Measurements from ENCODE around the gene IFT81. TPM values are rescaled to one million over a fixed set of nuclear protein-coding genes. Genes with fewer than 3 reads are reported as not detected.

Gene IFT81
- total RNA-seq, 5 donors from 2014 or later (not counting 1 experiment from before 2014, with no cell fraction given) = 0.73 to 2.3 (median 1.5) TPM

DNA sequence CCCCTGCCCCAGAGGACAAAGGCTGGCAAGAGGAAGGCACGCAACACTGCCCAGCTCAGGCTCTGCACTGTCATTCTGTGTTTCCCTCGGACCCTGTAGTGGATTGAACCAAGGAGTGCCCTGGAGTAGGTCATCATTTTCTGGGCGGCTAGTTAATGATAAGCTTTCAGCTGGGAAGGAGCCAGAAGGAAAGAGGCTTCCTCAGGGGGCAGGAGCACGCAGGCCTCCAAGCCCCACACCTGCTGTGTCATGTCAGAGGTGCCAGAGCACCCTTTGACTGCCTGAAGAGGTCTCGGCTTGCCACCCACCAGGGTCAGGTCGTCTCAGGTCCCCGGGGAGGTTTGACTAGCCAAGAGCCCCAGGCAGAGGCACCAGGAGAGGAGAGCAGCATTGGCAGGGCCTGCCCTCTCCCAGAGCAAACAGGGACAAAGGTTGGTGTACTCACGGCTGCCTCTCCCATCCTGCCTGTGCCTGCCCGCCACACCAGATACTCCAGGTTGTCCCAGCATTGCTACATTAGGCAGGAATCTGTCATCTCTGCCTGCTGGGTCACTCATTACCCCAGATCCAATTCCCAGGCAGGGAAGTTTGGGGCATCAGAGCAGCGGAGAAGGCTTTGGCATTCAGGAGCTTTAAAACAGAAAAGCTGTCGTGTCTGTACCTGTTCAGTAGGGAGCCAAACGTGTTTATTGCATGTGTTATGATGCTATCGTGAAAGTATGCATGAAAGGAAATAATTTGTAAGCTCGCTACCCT lies 123.4 kb downstream of the IFT81 start:
- Mint-ChIP-seq H3K27ac (no peak overlapping the region), H3K9me3 (no peaks in the 10 kb centered on the region), H3K27me3 (no peaks in the 10 kb centered on the region), H3K4me3 (no peak overlapping the region), H3K36me3 (no peaks in the 10 kb centered on the region), H3K4me1 (no peaks in the 10 kb centered on the region)
- Histone ChIP-seq H3K27ac (ENCODE audit: low read length) (no peak overlapping the region), H3K4me3 (ENCODE audit: control insufficient read depth in 1 of 2, extremely low read depth in 1 of 2, low read length in 1 of 2) (no peak overlapping the region), H3K27me3 (replicated peaks in 1 of 2; ENCODE audit: control insufficient read depth in 2 of 2, extremely low read depth in 1 of 2, insufficient read depth in 2 of 2, low read length in 1 of 2) (peaks cover 0 to 3% of the 10 kb centered on the region in 2 experiments), H3K9me3 (no peaks in the 10 kb centered on the region), H3K36me3 (ENCODE audit: control insufficient read depth in 2 of 2, extremely low read depth in 1 of 2, insufficient read depth in 1 of 2, low read length in 1 of 2) (no peaks in the 10 kb centered on the region), H3K4me1 (ENCODE audit: control insufficient read depth in 1 of 2, extremely low read depth in 1 of 2, insufficient read depth in 2 of 2, low read length in 2 of 2) (no peaks in the 10 kb centered on the region)
- 82% methylated on average over 13 of the region's 14 CpGs for WGBS (ENCODE audit: insufficient coverage)
- ChIA-PET CTCF (interaction anchor here (0.6 kb wide), 2 partner anchors 254 to 1506 kb away, joined by 4 read pairs; no protein-coding TSS in a partner anchor), POLR2A (no interaction called here)
- DNase-seq (no peak), ATAC-seq (replicated peaks in 1 of 4) (no peak)

DNA sequence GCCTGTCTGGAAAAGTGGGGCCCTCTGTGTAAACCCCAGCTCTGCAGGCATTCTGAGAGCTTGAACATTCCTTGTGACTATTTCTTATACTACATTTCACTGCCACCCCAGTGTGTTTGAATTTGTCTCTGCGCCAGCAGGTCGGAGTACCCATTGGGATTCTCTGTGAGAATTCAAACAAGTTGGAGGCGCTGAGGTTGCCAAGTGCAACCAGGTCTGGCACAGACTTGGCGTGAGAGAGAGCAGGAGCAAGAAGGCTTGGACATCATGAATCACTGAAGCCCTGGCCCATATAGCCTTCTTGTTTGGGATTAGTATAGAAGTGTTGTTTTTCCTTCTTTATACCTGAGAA lies 123.9 kb downstream of the IFT81 start:
- no peaks in the 10 kb centered on the region for H3K36me3 Mint-ChIP-seq
- no peaks in the 10 kb centered on the region for H3K4me1 Mint-ChIP-seq
- ChIA-PET CTCF (interaction anchor here in 1 of 2 donors (0.6 kb wide), 1 partner anchor 1507 kb away, joined by 4 read pairs; no protein-coding TSS in a partner anchor), POLR2A (no interaction called here)
- no peak overlapping the region for H3K4me3 ChIP-seq (ENCODE audit: control insufficient read depth in 1 of 2, extremely low read depth in 1 of 2, low read length in 1 of 2)
- no peaks in the 10 kb centered on the region for H3K4me1 ChIP-seq (ENCODE audit: control insufficient read depth in 1 of 2, extremely low read depth in 1 of 2, insufficient read depth in 2 of 2, low read length in 2 of 2)
- ATAC-seq (replicated peaks in 1 of 4) = no peak
- H3K36me3 ChIP-seq (ENCODE audit: control insufficient read depth in 2 of 2, extremely low read depth in 1 of 2, insufficient read depth in 1 of 2, low read length in 1 of 2) = no peaks in the 10 kb centered on the region
- WGBS (ENCODE audit: insufficient coverage) = 80% methylated on average over 3 of the region's 4 CpGs
- H3K27me3 ChIP-seq (replicated peaks in 1 of 2; ENCODE audit: control insufficient read depth in 2 of 2, extremely low read depth in 1 of 2, insufficient read depth in 2 of 2, low read length in 1 of 2) = peaks cover 0 to 6% of the 10 kb centered on the region in 2 experiments
- DNase-seq = no peak
- H3K27ac Mint-ChIP-seq = no peak overlapping the region
- no peaks in the 10 kb centered on the region for H3K9me3 Mint-ChIP-seq
- no peak overlapping the region for H3K27ac ChIP-seq (ENCODE audit: low read length)
- no peak overlapping the region for H3K4me3 Mint-ChIP-seq
- H3K27me3 Mint-ChIP-seq = no peaks in the 10 kb centered on the region
- H3K9me3 ChIP-seq = no peaks in the 10 kb centered on the region

DNA sequence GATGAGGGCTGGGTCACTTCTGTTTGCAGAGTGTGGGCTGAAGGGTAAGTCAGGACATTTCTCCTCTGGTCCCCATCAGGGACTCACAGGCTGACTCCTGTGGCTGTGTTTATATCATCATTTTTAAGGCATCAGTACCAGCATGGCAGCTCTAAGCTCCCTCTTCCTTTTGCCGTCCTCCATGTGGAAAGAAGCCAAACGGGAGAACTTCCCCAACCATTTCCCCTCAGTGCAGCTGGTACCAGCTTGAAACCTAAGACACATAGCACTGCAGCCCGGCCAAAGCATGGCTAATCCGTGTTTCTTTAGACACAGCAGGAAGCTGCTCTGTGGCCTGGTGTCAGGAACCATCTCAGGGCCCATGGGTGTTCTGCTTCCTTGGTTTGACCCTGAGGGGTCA lies 124.9 kb downstream of the IFT81 start:
- no peak overlapping the region for H3K27ac Mint-ChIP-seq
- no peak overlapping the region for H3K4me3 Mint-ChIP-seq
- Histone ChIP-seq H3K9me3 (no peaks in the 10 kb centered on the region), H3K36me3 (ENCODE audit: control insufficient read depth in 2 of 2, extremely low read depth in 1 of 2, insufficient read depth in 1 of 2, low read length in 1 of 2) (no peaks in the 10 kb centered on the region), H3K27ac (ENCODE audit: low read length) (no peak overlapping the region), H3K4me1 (ENCODE audit: control insufficient read depth in 1 of 2, extremely low read depth in 1 of 2, insufficient read depth in 2 of 2, low read length in 2 of 2) (no peaks in the 10 kb centered on the region), H3K27me3 (replicated peaks in 1 of 2; ENCODE audit: control insufficient read depth in 2 of 2, extremely low read depth in 1 of 2, insufficient read depth in 2 of 2, low read length in 1 of 2) (peaks cover 0 to 6% of the 10 kb centered on the region in 2 experiments), H3K4me3 (ENCODE audit: control insufficient read depth in 1 of 2, extremely low read depth in 1 of 2, low read length in 1 of 2) (no peak overlapping the region)
- ChIA-PET CTCF (interaction anchor here in 1 of 2 donors (0.6 kb wide), 1 partner anchor 82 kb away, joined by 3 read pairs; no protein-coding TSS in a partner anchor), POLR2A (no interaction called here)
- H3K36me3 Mint-ChIP-seq = no peaks in the 10 kb centered on the region
- H3K9me3 Mint-ChIP-seq = no peaks in the 10 kb centered on the region
- ATAC-seq (replicated peaks in 1 of 4) (no peak), DNase-seq (no peak)
- no peaks in the 10 kb centered on the region for H3K4me1 Mint-ChIP-seq
- no peaks in the 10 kb centered on the region for H3K27me3 Mint-ChIP-seq
- WGBS (ENCODE audit: insufficient coverage) = 42% methylated on average over 4 of the region's 4 CpGs

DNA sequence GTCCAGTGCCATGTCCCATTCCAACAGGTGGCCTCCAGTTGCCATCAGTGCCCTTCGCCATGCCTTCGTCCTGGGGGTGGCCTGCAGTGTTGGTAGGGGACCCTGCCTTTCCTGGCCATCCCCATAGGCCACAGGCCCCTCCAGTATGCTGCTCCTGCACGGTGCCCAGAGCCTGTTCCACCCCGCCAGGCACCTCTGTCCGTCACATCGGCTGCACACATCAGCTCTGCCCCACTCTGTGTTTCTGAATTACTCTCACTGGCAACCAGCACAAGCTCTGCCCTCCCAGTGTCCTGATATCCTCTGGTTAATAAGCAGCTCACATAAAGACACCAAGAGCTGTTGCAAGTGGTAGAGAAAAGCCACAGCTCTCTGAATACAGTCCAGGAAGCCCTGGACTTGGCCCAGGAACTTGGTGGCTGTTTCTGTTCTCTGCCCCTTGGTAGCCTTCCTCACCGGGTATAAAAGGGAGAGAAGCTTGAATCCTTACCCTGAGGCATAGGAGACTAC lies 125.6 kb downstream of the IFT81 start:
- H3K4me1 ChIP-seq (ENCODE audit: control insufficient read depth in 1 of 2, extremely low read depth in 1 of 2, insufficient read depth in 2 of 2, low read length in 2 of 2) = no peaks in the 10 kb centered on the region
- H3K9me3 ChIP-seq = no peaks in the 10 kb centered on the region
- no peak overlapping the region for H3K27ac ChIP-seq (ENCODE audit: low read length)
- H3K9me3 Mint-ChIP-seq = no peaks in the 10 kb centered on the region
- H3K27ac Mint-ChIP-seq = no peak overlapping the region
- DNase-seq = no peak
- H3K36me3 ChIP-seq (ENCODE audit: control insufficient read depth in 2 of 2, extremely low read depth in 1 of 2, insufficient read depth in 1 of 2, low read length in 1 of 2) = no peaks in the 10 kb centered on the region
- ChIA-PET CTCF (no interaction called here), POLR2A (no interaction called here)
- peaks cover 0 to 6% of the 10 kb centered on the region in 2 experiments for H3K27me3 ChIP-seq (replicated peaks in 1 of 2; ENCODE audit: control insufficient read depth in 2 of 2, extremely low read depth in 1 of 2, insufficient read depth in 2 of 2, low read length in 1 of 2)
- H3K4me3 Mint-ChIP-seq = no peak overlapping the region
- no peaks in the 10 kb centered on the region for H3K36me3 Mint-ChIP-seq
- WGBS (ENCODE audit: insufficient coverage) = 88% methylated on average over 4 of the region's 7 CpGs
- H3K4me3 ChIP-seq (ENCODE audit: control insufficient read depth in 1 of 2, extremely low read depth in 1 of 2, low read length in 1 of 2) = no peak overlapping the region
- H3K27me3 Mint-ChIP-seq = no peaks in the 10 kb centered on the region
- ATAC-seq (replicated peaks in 1 of 4) = no peak
- no peaks in the 10 kb centered on the region for H3K4me1 Mint-ChIP-seq

DNA sequence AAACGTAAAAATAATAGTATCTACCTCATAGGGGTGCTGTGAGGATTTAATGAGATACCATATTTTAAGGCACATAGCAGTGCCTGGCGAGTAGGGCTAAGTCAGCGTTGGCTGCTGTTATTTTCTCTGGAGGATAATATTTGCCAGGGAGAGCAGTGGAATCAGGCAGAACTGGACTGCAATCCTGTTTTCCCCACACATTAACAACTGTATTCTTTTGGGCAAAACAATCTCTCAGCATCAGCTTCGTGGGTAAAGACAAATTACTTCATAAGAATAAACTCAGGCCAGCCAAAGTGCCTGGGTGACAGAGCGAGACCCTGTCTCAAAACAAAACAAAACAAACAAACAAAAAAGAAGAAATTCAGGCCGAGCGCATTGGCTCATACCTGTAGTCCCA lies 127.2 kb downstream of the IFT81 start:
- ATAC-seq (replicated peaks in 1 of 4) = no peak
- ChIA-PET CTCF (interaction anchor here in 1 of 2 donors (0.7 kb wide), 1 partner anchor 73 kb away, joined by 4 read pairs; no protein-coding TSS in a partner anchor), POLR2A (interaction anchor here in 1 of 2 donors (0.6 kb wide), 1 partner anchor 39 kb away, joined by 3 read pairs; no protein-coding TSS in a partner anchor)
- Histone ChIP-seq H3K36me3 (ENCODE audit: control insufficient read depth in 2 of 2, extremely low read depth in 1 of 2, insufficient read depth in 1 of 2, low read length in 1 of 2) (no peaks in the 10 kb centered on the region), H3K27me3 (replicated peaks in 1 of 2; ENCODE audit: control insufficient read depth in 2 of 2, extremely low read depth in 1 of 2, insufficient read depth in 2 of 2, low read length in 1 of 2) (peaks cover 0 to 6% of the 10 kb centered on the region in 2 experiments), H3K27ac (ENCODE audit: low read length) (no peak overlapping the region), H3K9me3 (no peaks in the 10 kb centered on the region), H3K4me1 (ENCODE audit: control insufficient read depth in 1 of 2, extremely low read depth in 1 of 2, insufficient read depth in 2 of 2, low read length in 2 of 2) (no peaks in the 10 kb centered on the region), H3K4me3 (ENCODE audit: control insufficient read depth in 1 of 2, extremely low read depth in 1 of 2, low read length in 1 of 2) (no peak overlapping the region)
- Mint-ChIP-seq H3K36me3 (no peaks in the 10 kb centered on the region), H3K4me3 (no peak overlapping the region), H3K9me3 (no peaks in the 10 kb centered on the region), H3K27me3 (no peaks in the 10 kb centered on the region), H3K4me1 (no peaks in the 10 kb centered on the region), H3K27ac (no peak overlapping the region)
- DNase-seq = no peak
- 100% methylated on average over 1 of the region's 7 CpGs for WGBS (ENCODE audit: insufficient coverage)

DNA sequence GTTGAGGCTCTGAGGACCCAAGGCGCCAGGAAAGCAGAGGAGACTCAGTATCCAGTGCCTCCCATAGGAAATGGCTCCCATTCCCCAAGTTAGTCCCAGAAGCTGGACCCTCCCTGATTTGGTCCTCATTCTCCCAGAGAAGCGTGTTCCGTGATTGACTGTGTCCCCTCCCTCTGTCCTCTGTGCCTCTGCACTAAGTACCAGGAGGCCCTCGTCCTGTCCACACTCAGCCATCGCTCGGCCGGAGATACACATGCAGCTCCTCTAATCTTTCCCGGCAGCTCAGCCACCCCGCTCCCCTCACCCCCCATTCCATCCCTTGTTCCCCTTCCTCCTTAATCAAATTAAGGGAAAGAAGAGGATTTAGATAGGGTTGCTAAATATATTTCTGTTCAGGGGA lies 128.6 kb downstream of the IFT81 start:
- CTCF ChIA-PET = no interaction called here

More for the DNA sequence above, 128.6 kb downstream of the IFT81 start:
- H3K4me1 ChIP-seq (ENCODE audit: control insufficient read depth in 1 of 2, extremely low read depth in 1 of 2, insufficient read depth in 2 of 2, low read length in 2 of 2) = no peaks in the 10 kb centered on the region
- H3K9me3 ChIP-seq = no peaks in the 10 kb centered on the region
- Mint-ChIP-seq H3K4me3 (no peak overlapping the region), H3K27ac (no peak overlapping the region), H3K4me1 (no peaks in the 10 kb centered on the region), H3K9me3 (no peaks in the 10 kb centered on the region), H3K27me3 (no peaks in the 10 kb centered on the region), H3K36me3 (no peaks in the 10 kb centered on the region)
- H3K27ac ChIP-seq (ENCODE audit: low read length) = no peak overlapping the region
- DNase-seq = no peak
- no peaks in the 10 kb centered on the region for H3K36me3 ChIP-seq (ENCODE audit: control insufficient read depth in 2 of 2, extremely low read depth in 1 of 2, insufficient read depth in 1 of 2, low read length in 1 of 2)
- 88% methylated on average over 4 of the region's 9 CpGs for WGBS (ENCODE audit: insufficient coverage)
- no peak for ATAC-seq (replicated peaks in 1 of 4)
- POLR2A ChIA-PET = no interaction called here
- peaks cover 0 to 12% of the 10 kb centered on the region in 2 experiments for H3K27me3 ChIP-seq (replicated peaks in 1 of 2; ENCODE audit: control insufficient read depth in 2 of 2, extremely low read depth in 1 of 2, insufficient read depth in 2 of 2, low read length in 1 of 2)
- no peak overlapping the region for H3K4me3 ChIP-seq (ENCODE audit: control insufficient read depth in 1 of 2, extremely low read depth in 1 of 2, low read length in 1 of 2)
